ENCODE data around the gene FNIP2. TPM values are rescaled to one million over a fixed set of nuclear protein-coding genes. Genes with fewer than 3 reads are reported as not detected.

FNIP2 gene
- total RNA-seq, 1 experiment from 2014 or later, result 15.8 TPM

DNA sequence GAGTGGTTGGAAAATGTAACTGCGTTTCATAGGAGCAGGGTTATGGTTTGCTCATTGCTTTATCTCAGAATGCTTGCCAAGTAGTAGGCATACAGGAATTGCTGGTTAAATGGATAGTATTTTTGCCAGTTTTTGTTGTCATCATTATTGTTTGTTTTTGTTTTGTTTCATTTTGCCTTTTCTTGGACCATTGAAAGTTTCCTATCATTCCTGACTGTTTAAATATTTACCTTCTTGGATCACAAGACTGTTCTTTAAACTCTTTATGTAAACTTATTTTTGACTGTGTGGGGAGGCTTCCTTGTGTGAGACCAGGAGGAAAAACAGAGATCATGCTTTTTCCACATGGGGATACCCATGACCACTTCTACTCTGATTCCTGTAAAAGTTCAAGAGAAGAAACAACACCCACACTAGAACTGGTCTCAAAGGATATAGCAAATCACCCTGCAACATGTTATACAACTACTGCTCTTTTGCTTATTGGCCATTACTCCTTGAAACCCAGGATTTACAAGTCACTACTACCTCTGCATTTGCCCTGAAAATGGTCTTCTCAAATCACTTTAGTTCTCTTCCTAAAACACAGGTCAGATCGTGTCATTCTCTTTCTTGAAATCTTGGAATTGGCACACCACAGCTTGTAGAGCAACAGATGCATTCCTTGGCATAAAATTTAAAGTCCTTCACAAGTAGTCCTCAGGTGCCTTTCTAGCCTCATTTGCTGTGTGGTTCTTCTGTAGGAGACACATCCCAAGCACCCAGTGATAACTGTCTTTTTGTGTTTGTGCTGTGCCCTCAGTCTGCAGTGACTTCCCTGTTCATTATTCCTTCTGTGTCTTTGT is 51.3 kb downstream of the FNIP2 start:
- Mint-ChIP-seq H3K27ac (ENCODE audit: unreplicated experiment) (peak overlapping the region; percentile 8), H3K4me1 (ENCODE audit: low read depth, unreplicated experiment) (peaks cover 25% of the 10 kb centered on the region), H3K27me3 (ENCODE audit: insufficient read depth, unreplicated experiment) (no peaks in the 10 kb centered on the region), H3K9me3 (ENCODE audit: unreplicated experiment) (no peaks in the 10 kb centered on the region), H3K4me3 (ENCODE audit: unreplicated experiment) (no peak overlapping the region), H3K36me3 (ENCODE audit: insufficient read depth, unreplicated experiment) (no peaks in the 10 kb centered on the region)
- ChIA-PET POLR2A (no interaction called here), CTCF (no interaction called here)
- Histone ChIP-seq H3K36me3 (ENCODE audit: control insufficient read depth, insufficient read depth, low read length) (no peaks in the 10 kb centered on the region), H3K4me3 (ENCODE audit: low read depth, low read length) (no peak overlapping the region), H3K9me3 (no peaks in the 10 kb centered on the region), H3K27me3 (replicated peaks; ENCODE audit: control insufficient read depth, insufficient read depth, low read length) (no peaks in the 10 kb centered on the region), H3K4me1 (peaks cover 33% of the 10 kb centered on the region)
- DNase-seq, result no peak
- BruUV-seq (replicated peaks), result no TSS peak
- intact Hi-C loops (cut with micrococcal nuclease; ENCODE audit: unreplicated experiment), result no loop called here
- TF ChIP-seq, protein P1, sequence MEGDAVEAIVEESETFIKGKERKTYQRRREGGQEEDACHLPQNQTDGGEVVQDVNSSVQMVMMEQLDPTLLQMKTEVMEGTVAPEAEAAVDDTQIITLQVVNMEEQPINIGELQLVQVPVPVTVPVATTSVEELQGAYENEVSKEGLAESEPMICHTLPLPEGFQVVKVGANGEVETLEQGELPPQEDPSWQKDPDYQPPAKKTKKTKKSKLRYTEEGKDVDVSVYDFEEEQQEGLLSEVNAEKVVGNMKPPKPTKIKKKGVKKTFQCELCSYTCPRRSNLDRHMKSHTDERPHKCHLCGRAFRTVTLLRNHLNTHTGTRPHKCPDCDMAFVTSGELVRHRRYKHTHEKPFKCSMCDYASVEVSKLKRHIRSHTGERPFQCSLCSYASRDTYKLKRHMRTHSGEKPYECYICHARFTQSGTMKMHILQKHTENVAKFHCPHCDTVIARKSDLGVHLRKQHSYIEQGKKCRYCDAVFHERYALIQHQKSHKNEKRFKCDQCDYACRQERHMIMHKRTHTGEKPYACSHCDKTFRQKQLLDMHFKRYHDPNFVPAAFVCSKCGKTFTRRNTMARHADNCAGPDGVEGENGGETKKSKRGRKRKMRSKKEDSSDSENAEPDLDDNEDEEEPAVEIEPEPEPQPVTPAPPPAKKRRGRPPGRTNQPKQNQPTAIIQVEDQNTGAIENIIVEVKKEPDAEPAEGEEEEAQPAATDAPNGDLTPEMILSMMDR (IDR thresholded peaks at IDR 0.05; ENCODE audit: insufficient read depth in 1 of 2, low read depth in 1 of 2, low read length in 1 of 2, severe bottlenecking in 1 of 2, unreplicated experiment in 1 of 2), result no peak

DNA sequence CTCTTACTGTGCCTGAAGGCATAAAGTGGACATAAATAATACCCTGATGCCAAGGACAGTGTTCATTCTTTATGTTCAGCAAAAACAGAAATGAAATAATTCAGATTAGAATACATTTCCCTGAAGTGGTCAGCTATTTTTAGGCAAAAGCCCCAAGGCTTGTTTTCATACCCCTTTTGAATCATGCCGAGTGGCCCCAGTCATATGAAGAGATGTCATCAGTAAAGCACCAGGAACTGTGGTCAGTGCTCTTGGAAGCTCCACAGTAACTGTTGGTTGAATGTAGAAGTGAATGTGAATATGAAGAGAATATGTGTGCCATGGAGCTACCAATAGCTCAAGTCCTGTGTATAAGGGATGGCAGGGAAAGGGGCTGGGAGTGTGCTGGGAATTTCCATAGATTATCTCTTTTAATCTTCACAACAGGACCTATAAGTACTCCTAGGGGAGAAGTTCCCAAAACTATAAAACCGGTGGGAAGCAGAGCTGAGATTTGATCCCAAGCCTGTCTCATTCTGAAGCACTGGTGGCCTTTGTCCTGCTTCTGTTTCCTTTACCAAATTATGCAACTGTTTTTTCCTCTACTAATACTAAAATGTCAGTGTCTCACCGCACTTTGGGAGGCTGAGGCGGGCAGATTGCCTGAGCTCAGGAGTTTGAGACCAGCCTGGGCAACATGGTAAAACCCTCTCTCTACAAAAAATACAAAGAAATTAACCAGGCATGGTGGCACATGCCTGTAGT is 52.6 kb downstream of the FNIP2 start:
- H3K4me3 ChIP-seq (ENCODE audit: low read depth, low read length), result no peak overlapping the region
- BruUV-seq (replicated peaks), result no TSS peak
- Mint-ChIP-seq H3K4me3 (ENCODE audit: unreplicated experiment) (no peak overlapping the region), H3K4me1 (ENCODE audit: low read depth, unreplicated experiment) (peaks cover 37% of the 10 kb centered on the region), H3K27ac (ENCODE audit: unreplicated experiment) (no peak overlapping the region), H3K36me3 (ENCODE audit: insufficient read depth, unreplicated experiment) (no peaks in the 10 kb centered on the region), H3K9me3 (ENCODE audit: unreplicated experiment) (no peaks in the 10 kb centered on the region), H3K27me3 (ENCODE audit: insufficient read depth, unreplicated experiment) (no peaks in the 10 kb centered on the region)
- H3K36me3 ChIP-seq (ENCODE audit: control insufficient read depth, insufficient read depth, low read length), result no peaks in the 10 kb centered on the region
- peaks cover 46% of the 10 kb centered on the region for H3K4me1 ChIP-seq
- intact Hi-C loops (cut with micrococcal nuclease; ENCODE audit: unreplicated experiment), result no loop called here
- DNase-seq, result no peak
- H3K9me3 ChIP-seq, result no peaks in the 10 kb centered on the region
- POLR2A ChIA-PET, result no interaction called here
- CTCF ChIA-PET, result no interaction called here
- TF ChIP-seq, protein P1 (IDR thresholded peaks at IDR 0.05; ENCODE audit: insufficient read depth in 1 of 2, low read depth in 1 of 2, low read length in 1 of 2, severe bottlenecking in 1 of 2, unreplicated experiment in 1 of 2), result no peak
- H3K27me3 ChIP-seq (replicated peaks; ENCODE audit: control insufficient read depth, insufficient read depth, low read length), result no peaks in the 10 kb centered on the region

DNA sequence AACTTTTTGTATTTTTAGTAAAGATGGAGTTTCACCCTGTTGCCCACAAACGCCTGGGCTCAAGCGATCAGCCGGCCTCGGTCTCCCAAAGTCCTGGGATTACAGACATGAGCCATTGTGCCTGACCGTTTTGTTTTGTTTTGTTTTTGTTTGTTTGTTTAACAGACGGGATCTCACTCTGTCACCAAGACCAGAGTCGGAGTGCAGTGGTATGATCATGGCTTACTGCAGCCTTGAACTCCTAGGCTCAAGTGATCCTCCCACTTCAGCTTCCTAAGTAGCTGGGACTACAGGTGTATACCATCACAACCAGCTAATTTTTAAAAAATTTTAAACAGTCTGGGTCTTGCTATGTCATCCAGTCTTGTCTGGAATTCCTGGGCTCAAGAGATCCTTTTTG is 53.5 kb downstream of the FNIP2 start:
- Histone ChIP-seq H3K27me3 (replicated peaks; ENCODE audit: control insufficient read depth, insufficient read depth, low read length) (no peaks in the 10 kb centered on the region), H3K36me3 (ENCODE audit: control insufficient read depth, insufficient read depth, low read length) (no peaks in the 10 kb centered on the region), H3K9me3 (no peaks in the 10 kb centered on the region), H3K4me1 (peaks cover 55% of the 10 kb centered on the region), H3K4me3 (ENCODE audit: low read depth, low read length) (no peak overlapping the region)
- no peak for DNase-seq
- TF ChIP-seq, protein P1 (IDR thresholded peaks at IDR 0.05; ENCODE audit: insufficient read depth in 1 of 2, low read depth in 1 of 2, low read length in 1 of 2, severe bottlenecking in 1 of 2, unreplicated experiment in 1 of 2), result no peak
- ChIA-PET CTCF (no interaction called here), POLR2A (no interaction called here)
- H3K9me3 Mint-ChIP-seq (ENCODE audit: unreplicated experiment), result no peaks in the 10 kb centered on the region
- H3K27ac Mint-ChIP-seq (ENCODE audit: unreplicated experiment), result no peak overlapping the region
- H3K4me1 Mint-ChIP-seq (ENCODE audit: low read depth, unreplicated experiment), result peaks cover 46% of the 10 kb centered on the region
- BruUV-seq (replicated peaks), result no TSS peak
- H3K36me3 Mint-ChIP-seq (ENCODE audit: insufficient read depth, unreplicated experiment), result no peaks in the 10 kb centered on the region
- no peak overlapping the region for H3K4me3 Mint-ChIP-seq (ENCODE audit: unreplicated experiment)
- intact Hi-C loops (cut with micrococcal nuclease; ENCODE audit: unreplicated experiment), result no loop called here
- H3K27me3 Mint-ChIP-seq (ENCODE audit: insufficient read depth, unreplicated experiment), result no peaks in the 10 kb centered on the region

Measured in Caco-2 (cell line).